HTERT RPE-1 (cell line): Measurements from ENCODE around the gene PDP2.
"Not testable (repeated sequence)": the region's sequence is repeated elsewhere in the genome, so short reads cannot be mapped to it uniquely, and the experiment has no call there.

Experiments
- in situ Hi-C: fragments of 300-500 bp; cut with MboI; formaldehyde crosslinking; loops from 4 replicates; pipeline ENCODE4 v1.14.3; 2020; ENCODE audit warnings: low sequenced_read_pairs

Gene PDP2

DNA sequence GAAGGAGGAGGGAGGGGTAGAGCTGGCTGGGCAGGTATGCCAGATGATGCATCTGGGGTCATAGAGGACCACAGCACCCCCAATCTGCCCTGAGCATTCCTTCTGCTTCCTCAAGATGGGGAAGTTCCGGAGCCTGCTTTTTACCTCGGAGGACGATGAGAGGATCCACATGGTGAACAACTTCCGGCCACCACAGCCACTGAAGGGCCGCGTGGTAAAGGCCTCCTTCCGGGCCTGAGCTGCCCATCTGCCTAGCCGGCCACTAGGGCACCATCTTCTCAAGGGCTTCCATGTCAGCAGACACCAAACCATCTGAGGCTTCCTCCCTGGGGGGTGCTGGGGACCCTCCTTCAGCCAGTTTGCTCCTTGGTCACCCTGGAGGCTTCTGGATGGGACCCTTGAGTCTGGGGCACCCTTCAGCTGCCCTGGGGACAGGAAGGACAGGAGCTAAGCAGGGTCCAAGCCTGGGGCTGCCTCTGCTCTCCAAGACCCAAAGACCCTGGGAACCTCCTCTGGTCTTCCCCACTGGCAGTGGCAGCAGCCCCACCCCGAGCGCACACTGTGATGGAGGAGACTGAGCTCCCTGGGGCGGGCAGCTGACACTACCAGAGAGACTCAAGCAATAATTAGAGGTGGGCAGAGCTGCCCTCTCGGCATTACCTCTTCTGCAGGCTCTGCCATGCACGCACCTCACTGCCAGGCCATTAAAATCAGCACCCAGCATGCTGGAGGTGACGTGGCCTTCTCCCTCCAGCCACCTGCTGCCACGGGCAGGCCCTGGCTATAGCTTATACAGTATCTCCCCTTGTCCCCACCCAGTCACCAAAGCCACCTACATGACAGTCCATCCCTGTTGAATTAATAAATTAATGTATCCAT, 26.8 kb upstream of the PDP2 start:
- in situ Hi-C loops: no loop called here

DNA sequence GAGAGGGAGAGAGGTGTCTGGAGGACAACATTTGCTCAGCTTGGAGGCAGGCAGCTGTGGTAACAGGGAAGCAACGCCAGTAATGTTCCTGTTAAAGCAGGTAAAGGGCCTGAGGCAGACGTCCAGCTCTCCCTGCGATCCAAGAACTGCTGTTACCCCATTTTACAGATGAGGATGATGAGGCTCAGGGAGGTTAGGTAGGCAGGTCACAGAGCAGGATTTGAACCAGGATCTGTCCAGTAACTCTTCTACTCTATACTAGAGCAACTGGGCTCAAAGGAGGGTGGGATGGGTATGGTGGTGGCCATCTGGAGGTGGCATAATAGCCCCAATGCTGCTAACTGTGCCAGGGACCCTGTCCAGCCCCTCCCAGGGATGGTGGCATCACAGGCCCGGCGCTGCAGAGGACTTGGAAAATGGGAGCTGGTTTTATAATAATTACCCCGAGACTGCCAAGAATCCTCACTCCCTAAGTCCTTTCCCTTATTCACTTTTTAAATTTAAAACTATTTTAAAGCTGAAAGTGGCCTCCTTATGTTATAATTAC, 24.1 kb upstream of the PDP2 start:
- in situ Hi-C loops: no loop called here

DNA sequence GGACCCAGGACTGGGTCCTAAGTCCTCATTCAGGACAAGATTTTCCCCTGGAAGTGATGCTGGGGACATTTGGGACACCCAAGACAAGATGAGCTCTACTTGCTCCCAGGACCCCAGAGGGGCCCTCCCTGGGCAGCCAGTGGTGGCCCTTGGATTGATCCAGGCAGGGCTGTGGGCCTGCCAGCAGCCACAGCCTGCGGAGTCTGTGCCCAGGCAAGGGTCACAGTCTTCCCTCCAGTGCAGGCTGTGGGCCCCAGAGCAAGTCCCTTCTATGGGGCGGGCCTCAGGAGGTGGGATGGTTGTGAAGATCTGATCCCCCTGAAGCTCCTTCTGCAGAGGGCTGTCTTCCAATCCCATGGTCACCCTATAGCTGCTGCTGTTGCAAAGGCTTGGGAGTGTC, 23.5 kb upstream of the PDP2 start:
- in situ Hi-C loops: no loop called here

DNA sequence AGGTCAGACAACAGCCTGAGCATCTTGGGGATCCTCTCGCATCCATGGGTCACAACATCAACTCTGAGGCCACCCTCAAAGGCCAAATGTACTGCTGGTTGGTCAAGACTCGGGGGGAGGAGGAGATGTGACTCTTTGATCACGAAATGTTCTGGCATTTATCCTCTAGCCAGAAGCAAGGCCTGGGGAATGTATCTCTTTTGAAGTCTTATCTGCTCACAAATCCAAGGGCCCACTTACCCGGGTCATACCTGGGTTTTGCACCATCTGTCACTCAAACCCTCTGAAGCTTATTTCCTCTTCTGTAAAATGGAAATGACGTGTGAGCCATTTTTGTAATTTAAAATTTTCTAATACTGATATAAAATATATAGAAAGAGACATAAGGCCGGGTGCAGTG, 22.9 kb upstream of the PDP2 start:
- in situ Hi-C loops: no loop called here

DNA sequence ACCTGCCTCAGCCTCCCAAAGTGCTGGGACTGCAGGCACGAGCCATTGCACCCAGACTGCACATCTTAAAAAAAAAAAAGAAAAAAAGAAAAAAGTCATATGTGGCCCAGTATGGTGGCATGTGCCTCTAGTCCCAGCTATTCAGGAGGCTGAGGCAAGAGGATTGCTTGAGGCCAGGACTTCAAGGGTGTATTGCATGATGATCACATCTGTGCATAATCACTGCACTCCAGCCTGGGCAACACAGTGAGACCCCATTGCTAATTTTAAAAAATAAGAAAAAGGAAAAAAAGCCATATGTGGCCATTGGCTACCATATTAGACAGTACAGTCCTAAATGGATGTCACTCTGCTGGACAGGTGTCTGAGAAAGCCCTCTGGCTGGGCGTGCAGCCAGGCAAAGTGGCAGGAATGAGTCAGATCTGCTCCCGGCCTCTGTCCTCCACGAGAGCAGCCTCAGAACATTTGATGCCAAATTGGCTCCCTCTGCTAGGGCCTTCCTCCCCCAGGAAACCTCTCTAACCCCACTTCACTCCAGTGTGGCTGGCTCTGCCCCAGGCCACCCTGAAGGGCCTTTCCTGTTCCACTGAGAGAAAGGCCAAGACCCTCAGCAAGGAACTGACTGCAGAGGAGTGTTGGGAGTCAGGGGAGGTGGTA, 21.4 kb upstream of the PDP2 start:
- in situ Hi-C loops: no loop called here

DNA sequence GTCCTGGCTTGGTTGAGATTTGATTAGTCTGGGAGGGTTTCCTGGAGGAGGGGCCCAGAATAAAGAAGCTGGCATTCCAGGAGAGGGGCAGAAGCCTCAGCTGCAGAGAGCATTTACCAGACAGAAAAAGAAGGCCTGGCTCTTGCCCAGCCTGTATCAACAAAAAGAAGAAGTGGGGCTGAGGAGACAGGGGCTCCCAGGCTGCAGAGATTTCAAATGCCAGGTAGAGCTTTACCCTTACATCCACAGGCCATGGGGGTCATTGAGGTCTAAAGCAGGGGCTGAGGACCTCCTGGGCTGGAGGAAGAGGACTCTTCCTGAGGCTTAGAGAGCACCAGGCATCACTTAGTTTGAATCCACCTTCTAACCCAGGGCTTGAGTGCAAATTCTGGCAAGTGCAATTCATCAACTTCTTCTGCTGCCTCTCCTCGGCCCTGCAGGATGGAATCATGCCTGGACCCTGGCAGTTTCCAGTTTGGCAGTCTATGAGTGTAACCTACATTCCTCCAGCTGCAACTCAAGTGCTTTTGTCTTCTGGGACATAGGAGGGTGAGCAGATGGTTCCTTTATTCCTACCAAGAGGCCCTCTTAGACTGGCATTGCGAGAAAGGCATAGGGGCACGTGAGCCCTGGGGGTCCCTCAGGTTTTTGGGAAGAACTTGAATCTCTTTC, 20.8 kb upstream of the PDP2 start:
- in situ Hi-C loops: no loop called here

DNA sequence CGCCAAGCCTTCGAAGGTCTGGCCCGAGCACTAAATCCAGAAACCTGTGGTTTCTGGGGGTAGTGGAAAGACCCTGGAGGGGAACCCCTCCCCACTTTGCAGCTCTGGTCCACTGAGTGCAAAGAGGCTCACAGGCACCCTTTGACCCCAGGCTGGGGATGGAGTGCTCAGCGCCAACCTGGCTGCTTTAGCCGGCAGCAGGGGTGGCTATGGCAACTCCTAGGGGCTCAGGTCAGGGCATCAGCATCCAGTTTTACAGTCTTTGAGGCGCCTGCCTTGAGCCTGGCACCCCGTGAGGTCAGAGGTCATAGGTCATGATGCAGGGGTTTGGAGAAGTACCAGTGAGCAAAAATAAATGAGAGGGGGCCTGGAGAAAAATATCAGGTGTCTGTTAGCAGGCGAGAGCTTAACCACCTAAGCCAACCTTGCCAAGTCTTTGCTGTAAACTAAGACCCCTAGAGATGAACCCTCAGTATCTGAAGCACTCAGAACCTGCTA, 18.2 kb upstream of the PDP2 start:
- in situ Hi-C loops: no loop called here

DNA sequence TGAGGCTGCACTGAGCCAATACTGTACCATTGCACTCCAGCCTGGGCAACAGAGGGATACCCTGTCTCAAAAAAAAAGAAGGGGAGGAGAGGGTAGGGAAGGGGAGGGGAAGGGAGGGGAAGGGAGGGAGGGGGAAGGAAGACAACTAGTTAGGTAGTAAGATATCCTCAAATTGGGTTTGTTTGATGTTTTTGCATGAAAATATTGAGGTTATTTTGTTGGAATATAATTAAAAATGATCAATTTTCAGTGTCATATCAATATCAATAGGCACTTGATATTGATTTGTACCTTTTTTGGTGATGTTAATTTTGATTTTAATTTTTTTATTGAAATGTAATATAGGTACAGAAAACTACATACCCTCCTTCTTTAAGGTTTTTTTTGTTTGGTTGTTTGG, 16.6 kb upstream of the PDP2 start:
- in situ Hi-C loops: no loop called here

DNA sequence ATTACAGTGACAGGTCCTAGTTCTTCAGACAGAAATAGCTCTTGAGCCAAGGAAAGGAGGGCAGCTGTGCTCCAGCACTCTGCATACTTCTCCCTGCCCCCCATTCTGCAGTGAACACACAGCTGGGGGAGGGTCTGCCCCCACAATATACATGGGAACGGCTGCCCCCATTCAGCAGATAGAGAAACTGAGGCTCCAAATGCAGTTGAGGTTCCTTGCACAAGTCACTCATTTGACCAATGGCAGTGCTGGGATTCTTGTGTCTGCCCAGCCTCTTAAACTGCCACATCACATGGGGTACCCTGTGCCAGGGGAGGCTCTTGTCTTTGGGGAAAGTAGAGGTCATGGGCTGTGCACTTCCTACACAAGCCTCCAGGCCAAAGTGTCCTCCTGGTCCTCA, 10.9 kb upstream of the PDP2 start:
- in situ Hi-C loops: no loop called here

DNA sequence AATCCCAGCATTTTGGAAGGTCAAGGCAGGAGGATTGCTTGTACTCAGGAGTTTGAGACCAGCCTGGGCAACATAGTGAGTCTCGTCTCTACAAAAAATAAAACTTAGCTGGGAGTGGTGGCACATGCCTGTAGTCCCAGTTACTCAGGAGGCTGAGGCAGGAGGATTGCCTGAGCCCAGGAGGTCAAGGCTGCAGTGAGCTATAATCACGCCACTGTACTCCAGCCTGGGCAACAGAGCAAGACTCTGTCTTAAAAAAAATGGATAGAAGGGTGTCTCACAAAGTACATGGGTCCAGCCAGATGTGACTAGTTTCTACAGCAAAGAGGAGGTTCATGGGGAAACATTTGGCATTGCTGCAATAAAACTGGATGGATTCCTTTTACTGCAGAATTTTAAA, 9.0 kb upstream of the PDP2 start:
- in situ Hi-C loops: not testable (repeated sequence)

DNA sequence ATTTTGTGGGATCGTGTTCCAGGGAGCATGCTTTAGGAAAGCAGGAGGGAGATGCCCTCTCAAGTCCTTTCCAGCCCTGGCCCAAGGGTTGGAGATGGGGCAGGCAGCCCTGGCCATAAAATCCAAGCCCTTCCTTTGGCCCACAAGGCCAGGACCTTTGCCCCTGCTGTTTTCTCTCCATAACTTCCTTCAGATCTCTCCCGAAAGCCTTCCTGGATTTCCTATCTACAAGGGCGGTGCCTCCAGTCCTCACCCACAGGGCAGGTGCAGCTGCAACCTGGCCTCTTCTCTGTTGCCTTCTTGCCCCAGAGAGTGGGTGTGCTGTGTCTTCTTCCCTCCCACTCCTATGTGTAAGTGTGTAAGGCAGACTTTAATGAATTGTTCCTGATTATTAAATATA, 8.5 kb upstream of the PDP2 start:
- in situ Hi-C loops: no loop called here

DNA sequence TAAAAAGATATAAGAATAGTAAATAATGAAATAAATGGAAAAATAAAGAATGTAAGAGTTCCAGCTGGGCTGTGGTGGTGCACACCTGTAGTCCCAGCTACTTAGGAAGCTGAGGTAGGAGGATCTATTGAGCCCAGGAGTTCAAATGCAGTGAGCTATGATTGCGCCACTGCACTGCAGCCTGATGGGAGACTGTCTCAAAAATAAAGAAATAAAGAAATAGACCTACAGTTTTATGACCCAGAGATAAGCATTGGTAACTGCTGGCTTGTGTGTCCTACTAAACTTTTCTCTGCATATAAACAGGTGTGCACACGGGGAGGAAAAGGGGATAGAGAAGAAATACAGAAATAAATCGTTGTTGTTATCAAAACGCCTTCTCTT, 7.8 kb upstream of the PDP2 start:
- in situ Hi-C loops: no loop called here

DNA sequence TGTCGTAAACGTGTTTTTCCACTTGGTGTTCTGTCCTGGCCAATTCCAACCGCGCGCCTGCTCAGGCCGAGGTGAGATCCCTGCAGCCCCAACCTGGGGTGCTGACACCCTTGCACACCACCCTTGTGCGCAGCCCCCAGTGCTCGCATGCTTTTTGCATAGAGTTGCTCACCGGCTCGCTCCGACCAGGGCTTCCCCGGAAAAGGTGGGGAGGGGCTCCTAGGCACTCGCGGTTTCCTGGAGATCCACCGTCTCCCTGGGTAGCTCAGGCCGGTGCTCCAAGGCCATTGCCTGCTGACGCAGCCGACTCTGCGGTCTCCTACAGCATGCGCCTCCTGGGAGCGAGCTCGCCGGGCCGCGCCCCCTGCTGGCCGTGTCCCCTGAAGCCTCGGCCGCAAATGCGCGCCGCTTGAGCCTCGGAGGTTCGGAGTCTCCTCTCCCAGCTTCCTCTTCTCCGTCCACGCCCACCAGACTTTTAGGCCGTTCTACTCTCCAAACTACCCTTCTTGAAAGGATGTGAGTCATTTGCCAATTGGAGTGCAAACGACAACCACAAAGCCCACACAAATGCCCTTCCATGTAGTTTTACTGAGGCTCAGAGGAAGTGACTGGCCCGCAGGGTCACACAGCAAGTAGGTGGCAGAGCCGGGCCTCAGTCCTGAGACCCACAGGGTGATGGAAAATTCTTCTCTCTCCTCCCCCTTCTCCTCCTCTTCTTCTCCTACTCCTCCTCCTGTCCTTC, 7.2 kb upstream of the PDP2 start:
- in situ Hi-C loops: no loop called here

DNA sequence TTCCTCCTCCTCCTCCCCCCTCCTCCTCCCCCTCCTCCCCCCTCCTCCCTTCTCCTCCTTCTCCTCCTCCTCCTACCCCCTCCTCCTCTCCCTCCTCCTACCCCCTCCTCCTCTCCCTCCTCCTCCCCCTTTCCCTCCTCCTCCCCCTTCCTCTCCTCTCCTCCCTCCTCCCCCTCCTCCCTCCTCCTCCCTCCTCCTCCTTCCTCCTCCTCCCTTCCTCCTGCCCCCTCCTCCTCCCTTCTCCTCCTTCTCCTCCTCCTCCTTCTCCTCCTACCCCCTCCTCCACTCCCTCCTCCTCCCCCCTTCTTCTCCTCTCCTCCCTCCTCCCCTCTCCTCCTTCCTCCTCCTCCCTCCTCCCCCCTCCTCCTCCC, 6.6 kb upstream of the PDP2 start:
- in situ Hi-C loops: no loop called here

DNA sequence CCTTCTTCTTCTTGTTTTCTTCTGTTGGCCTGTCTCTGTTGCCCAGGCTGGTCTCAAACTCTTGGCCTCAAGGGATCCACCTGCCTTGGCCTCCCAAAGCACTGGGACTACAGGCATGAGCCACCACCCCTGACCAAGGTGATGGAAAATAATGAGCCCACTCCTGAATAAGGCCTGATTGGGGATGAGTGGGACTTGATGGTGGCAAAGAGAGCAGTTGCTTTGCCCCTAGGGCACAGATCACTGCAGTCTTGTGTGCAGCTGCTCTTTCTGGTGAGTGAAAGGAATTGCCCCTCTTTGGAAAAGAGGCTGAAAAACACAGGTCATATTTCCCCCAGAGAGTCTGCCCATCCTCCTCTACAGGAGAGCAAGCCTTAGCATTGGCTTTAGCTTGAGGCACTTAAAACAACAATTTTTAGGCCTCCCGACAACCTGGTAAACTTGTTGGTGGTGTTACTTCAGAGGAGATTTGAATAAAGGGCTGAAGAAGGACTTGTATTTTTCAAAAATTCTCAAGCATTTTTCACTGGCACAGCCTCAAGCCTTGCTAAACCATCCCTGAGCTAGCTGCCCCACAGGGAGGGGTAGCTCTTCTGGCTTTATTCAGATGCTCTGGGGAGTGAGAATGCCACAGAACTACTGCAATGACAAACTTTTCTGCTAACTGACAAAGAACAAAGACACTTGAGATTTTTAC, 6.1 kb upstream of the PDP2 start:
- in situ Hi-C loops: no loop called here

DNA sequence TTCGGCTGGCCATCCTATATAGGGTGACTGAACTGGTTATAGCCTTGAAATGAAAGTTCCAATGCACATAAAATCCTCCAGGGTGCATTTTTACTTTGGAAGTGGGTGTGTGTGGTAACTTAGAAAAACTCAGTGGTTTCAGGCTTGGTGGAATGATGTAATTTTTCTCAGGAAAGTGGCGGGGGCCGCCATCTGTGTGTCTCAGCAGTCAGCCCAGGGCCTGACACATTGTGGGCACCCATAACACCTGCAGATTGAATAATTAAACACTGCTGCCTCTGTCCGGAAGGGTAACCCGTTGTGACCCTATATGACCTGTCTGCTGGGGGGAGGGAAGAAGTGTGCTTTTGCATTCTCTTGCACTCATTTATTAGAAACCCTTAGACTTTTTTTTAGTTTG, 2.2 kb upstream of the PDP2 start:
- in situ Hi-C loops: no loop called here

DNA sequence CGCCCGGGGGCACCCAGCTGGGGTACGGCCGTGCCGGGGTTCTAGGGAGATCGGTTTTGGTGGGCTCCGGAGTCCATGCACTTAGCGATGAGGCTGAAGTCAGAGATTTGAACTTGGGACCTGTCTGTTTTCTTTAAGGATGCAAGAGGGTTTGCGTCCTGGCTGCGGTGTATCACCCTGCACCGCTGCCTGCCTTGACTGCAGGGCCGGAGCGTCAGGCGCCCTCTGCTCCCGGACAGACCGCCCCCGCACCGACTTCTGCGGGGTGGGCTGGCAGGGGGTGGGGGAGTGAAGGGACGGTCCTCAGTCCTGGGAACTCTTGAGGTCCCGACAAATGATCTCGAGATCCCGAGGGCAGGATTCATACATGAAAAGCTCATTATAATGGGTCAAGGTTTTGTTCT, 701 bp downstream of the PDP2 start:
- in situ Hi-C loops: no loop called here

DNA sequence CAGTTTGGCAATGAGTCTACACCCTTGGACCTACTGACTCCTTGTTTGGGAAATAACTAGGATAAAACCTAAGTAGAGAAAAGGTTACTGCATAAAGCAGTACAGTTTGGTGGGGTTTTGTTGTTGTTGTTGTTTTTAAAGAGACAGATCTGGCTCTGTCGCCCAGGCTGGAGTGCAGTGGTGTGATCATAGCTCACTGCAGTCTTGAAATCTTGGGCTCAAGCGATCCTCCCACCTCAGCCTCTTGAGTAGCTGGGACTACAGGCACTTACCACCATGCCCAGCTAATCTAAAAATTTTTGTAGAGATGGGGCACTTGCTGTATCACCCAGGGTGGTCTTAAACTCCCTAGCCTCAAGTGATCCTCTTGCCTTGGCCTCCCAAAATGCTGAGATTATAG, 1.2 kb downstream of the PDP2 start:
- in situ Hi-C loops: no loop called here

DNA sequence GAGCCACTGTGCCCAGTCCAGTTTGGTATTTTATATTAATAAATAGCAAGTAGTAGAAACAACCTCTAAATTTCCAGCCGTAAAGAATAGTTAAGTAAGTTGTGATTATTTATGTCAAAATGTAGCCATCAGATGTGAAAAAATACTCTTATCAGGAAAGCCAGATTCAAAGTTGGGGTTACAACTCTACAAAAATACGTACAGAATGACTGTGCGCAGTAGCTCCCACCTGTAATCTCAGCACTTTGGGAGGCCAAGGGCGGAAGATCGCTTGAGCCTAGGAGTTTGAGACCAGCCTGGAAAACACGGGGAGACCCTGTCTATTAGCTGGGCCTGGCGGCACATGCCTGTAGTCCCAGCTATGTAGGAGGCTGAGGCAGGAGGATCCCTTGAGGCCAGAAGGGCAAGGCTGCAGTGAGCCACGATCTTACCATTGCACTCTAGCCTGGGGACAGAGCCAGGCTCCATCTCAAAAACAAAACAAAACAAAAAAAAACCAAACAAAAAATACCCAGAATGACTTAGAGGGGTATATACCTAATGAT, 1.7 kb downstream of the PDP2 start:
- in situ Hi-C loops: no loop called here

DNA sequence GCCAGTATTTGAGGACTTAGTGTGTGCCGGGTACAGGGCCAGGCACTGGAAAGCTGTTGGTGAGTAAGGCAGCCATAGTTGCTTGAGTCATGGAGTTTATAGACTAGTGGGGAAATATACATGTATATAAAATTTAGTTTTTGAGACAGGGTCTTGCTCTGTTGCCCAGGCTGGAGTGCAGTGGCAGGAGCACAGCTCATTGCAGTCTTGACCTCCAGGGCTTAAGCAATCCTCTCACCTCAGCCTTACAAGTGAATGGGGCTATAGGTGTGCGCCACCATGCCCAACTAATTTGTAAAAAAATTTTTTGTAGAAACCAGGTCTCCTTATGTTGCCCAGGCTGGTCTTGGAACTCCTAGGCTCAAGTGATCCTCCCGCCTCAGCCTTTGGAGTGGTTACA, 2.4 kb downstream of the PDP2 start:
- in situ Hi-C loops: no loop called here
